Measurements from ENCODE around the gene NCOA1.
"Not testable (repeated sequence)": the region's sequence is repeated elsewhere in the genome, so short reads cannot be mapped to it uniquely, and the experiment has no call there.

Gene NCOA1

GRCh38 chr2:24546669-24547068, 55.6 kb downstream of the NCOA1 start:
- WGBS, 2 experiments: 95% methylated on average over 1 of the region's 1 CpG

DNA sequence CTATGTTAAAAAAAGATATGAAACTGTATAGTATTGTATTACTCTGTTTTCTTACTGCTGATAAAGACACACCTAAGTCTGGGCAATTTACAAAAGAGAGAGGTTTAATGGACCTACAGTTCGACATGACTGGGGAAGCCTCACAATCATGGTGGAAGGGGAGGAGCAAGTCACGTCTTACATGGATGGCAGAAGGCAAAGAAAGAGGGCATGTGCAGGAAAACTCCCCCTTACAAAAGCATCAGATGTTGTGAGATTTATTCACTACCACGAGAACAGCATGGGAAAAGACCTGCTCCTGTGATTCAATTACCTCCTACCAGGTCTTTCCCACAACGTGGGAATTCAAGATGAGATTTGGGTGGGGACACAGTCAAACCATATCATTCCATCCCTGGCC, 57.0 kb downstream of the NCOA1 start:
- no peaks in the 10 kb centered on the region for H3K27me3 ChIP-seq (ENCODE audit: control insufficient read depth, insufficient read depth, low read length, poor library complexity, severe bottlenecking)
- H3K4me1 ChIP-seq (ENCODE audit: control insufficient read depth, insufficient read depth, low read length): no peaks in the 10 kb centered on the region
- H3K4me3 ChIP-seq (ENCODE audit: insufficient read depth, low read depth, low read length): no peak overlapping the region
- H3K27ac ChIP-seq (ENCODE audit: insufficient read depth, low read depth, low read length, poor library complexity, severe bottlenecking): no peak overlapping the region
- H3K9me3 ChIP-seq (ENCODE audit: control insufficient read depth, low read length): no peaks in the 10 kb centered on the region
- H3K36me3 ChIP-seq (ENCODE audit: control insufficient read depth, insufficient read depth, low read length): no peaks in the 10 kb centered on the region
- WGBS, 2 experiments: 80 to 86% methylated on average over 4 of the region's 4 CpGs

More at GRCh38 chr2:24546669-24547068, 55.6 kb downstream of the NCOA1 start:
- peaks cover 3% of the 10 kb centered on the region for H3K9me3 ChIP-seq (ENCODE audit: control insufficient read depth, low read length)
- H3K27me3 ChIP-seq (ENCODE audit: control insufficient read depth, insufficient read depth, low read length, poor library complexity, severe bottlenecking): no peaks in the 10 kb centered on the region
- no peak overlapping the region for H3K27ac ChIP-seq (ENCODE audit: insufficient read depth, low read depth, low read length, poor library complexity, severe bottlenecking)
- no peaks in the 10 kb centered on the region for H3K4me1 ChIP-seq (ENCODE audit: control insufficient read depth, insufficient read depth, low read length)
- H3K4me3 ChIP-seq (ENCODE audit: insufficient read depth, low read depth, low read length): no peak overlapping the region
- no peaks in the 10 kb centered on the region for H3K36me3 ChIP-seq (ENCODE audit: control insufficient read depth, insufficient read depth, low read length)

- H3K27me3 ChIP-seq (ENCODE audit: control insufficient read depth, insufficient read depth, low read length, poor library complexity, severe bottlenecking); H3K4me3 ChIP-seq (ENCODE audit: insufficient read depth, low read depth, low read length); H3K36me3 ChIP-seq (ENCODE audit: control insufficient read depth, insufficient read depth, low read length); H3K4me1 ChIP-seq (ENCODE audit: control insufficient read depth, insufficient read depth, low read length); H3K9me3 ChIP-seq (ENCODE audit: control insufficient read depth, low read length); H3K27ac ChIP-seq (ENCODE audit: insufficient read depth, low read depth, low read length, poor library complexity, severe bottlenecking): not testable (repeated sequence)
- WGBS, 2 experiments: 67 to 74% methylated on average over 2 of the region's 2 CpGs
These were observed 59.2 kb downstream of the NCOA1 start for GRCh38 chr2:24550301-24550700.

- no peaks in the 10 kb centered on the region for H3K36me3 ChIP-seq (ENCODE audit: control insufficient read depth, insufficient read depth, low read length)
- WGBS, 2 experiments: 93 to 100% methylated on average over 1 of the region's 2 CpGs
- H3K4me3 ChIP-seq (ENCODE audit: insufficient read depth, low read depth, low read length): no peak overlapping the region
- no peak overlapping the region for H3K27ac ChIP-seq (ENCODE audit: insufficient read depth, low read depth, low read length, poor library complexity, severe bottlenecking)
- no peaks in the 10 kb centered on the region for H3K9me3 ChIP-seq (ENCODE audit: control insufficient read depth, low read length)
- H3K4me1 ChIP-seq (ENCODE audit: control insufficient read depth, insufficient read depth, low read length): no peaks in the 10 kb centered on the region
- H3K27me3 ChIP-seq (ENCODE audit: control insufficient read depth, insufficient read depth, low read length, poor library complexity, severe bottlenecking): no peaks in the 10 kb centered on the region
These were observed 60.0 kb downstream of the NCOA1 start for GRCh38 chr2:24551016-24551415.

DNA sequence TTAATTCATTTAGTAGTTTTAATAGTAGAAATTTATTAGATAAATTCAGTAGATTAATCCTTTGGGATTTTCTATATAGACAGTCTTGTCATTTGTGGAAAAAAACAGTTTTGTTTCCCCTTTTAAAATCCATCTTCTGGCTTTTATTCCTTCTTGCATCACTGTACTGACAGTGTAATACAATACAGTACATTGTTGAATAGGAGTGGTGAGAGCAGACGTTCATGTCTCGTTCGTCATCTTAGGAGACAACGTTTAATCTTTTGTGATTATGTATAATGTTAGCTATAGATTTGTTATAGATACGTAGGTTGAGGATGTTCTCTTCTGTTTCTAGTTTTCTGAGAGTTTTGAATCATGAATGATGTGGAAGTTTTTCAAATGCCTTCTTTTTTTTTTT, 61.8 kb downstream of the NCOA1 start:
- Histone ChIP-seq H3K9me3 (ENCODE audit: control insufficient read depth, low read length) (no peaks in the 10 kb centered on the region), H3K27me3 (ENCODE audit: control insufficient read depth, insufficient read depth, low read length, poor library complexity, severe bottlenecking) (no peaks in the 10 kb centered on the region), H3K4me1 (ENCODE audit: control insufficient read depth, insufficient read depth, low read length) (no peaks in the 10 kb centered on the region), H3K4me3 (ENCODE audit: insufficient read depth, low read depth, low read length) (no peak overlapping the region), H3K27ac (ENCODE audit: insufficient read depth, low read depth, low read length, poor library complexity, severe bottlenecking) (no peak overlapping the region), H3K36me3 (ENCODE audit: control insufficient read depth, insufficient read depth, low read length) (no peaks in the 10 kb centered on the region)
- 96 to 99% methylated on average over 5 of the region's 5 CpGs for WGBS, 2 experiments

DNA sequence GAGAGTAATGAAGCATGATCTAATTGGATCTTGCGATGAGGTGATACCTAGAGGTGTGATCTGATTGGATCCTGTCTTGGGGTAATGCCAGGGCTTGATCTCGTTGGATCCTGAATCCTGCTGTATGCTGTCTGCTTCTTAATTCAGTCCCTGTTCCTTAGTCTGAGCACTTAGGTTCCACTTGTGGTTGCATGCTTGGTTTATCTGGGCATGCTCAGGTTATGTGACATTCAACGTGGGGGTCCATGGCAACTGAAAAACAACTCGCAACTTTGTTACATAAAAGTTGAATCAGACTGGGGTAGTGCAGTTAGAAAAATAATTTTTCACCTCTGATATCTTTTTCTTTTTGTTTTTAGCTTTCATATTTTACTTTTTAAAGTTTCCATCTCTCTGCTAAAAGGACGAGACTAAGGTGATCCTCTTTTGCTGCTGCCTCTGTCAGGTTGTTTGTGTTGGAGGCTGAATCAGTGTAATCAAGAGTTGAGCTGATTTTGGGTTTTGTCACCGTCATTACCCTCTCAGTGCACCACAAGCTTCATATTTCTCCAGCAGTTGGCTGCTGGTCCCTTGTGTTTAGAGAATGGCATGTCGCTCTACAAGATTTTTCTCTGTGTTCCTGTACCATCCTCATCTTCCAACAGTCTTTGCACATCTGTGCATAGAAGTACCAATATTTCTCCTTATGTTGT, 67.9 kb downstream of the NCOA1 start:
- Histone ChIP-seq H3K9me3 (ENCODE audit: control insufficient read depth, low read length) (no peaks in the 10 kb centered on the region), H3K27ac (ENCODE audit: insufficient read depth, low read depth, low read length, poor library complexity, severe bottlenecking) (no peak overlapping the region), H3K36me3 (ENCODE audit: control insufficient read depth, insufficient read depth, low read length) (no peaks in the 10 kb centered on the region), H3K4me3 (ENCODE audit: insufficient read depth, low read depth, low read length) (no peak overlapping the region), H3K4me1 (ENCODE audit: control insufficient read depth, insufficient read depth, low read length) (no peaks in the 10 kb centered on the region), H3K27me3 (ENCODE audit: control insufficient read depth, insufficient read depth, low read length, poor library complexity, severe bottlenecking) (no peaks in the 10 kb centered on the region)
- 92 to 93% methylated on average over 7 of the region's 7 CpGs for WGBS, 2 experiments

DNA sequence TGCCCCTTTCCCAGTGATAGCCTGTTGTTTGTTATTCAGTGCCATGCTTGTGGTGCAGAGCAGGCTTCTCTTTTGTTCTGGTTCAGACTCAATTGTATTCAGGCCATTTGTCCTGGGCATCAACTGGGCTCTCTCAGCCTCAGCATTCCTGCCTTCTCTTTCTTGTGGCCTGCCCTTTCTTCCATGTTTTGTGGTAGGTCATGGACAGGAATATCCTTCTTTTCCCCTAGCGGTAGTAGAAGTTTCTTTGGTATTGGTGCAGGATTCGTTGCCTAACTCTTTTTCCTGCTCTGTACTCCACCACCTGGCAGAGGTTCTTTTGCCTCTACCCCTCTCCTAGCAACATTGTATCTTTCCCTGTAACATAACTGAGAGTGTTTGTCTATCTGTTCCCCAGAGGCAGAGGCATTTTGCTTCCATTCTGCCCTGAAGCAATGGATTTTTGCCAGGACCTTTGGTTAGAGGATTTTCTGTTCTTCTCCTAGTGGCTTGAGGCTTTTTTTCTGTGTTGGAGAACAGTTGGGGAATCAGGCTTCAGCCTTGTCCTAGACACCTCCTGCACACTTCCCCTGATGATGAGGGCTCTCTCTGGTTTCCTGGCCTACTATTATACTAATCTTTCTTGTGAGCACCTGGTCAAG, 68.5 kb downstream of the NCOA1 start:
- no peaks in the 10 kb centered on the region for H3K36me3 ChIP-seq (ENCODE audit: control insufficient read depth, insufficient read depth, low read length)
- no peaks in the 10 kb centered on the region for H3K27me3 ChIP-seq (ENCODE audit: control insufficient read depth, insufficient read depth, low read length, poor library complexity, severe bottlenecking)
- no peak overlapping the region for H3K27ac ChIP-seq (ENCODE audit: insufficient read depth, low read depth, low read length, poor library complexity, severe bottlenecking)
- WGBS, 2 experiments: 89 to 100% methylated on average over 2 of the region's 2 CpGs
- H3K9me3 ChIP-seq (ENCODE audit: control insufficient read depth, low read length): no peaks in the 10 kb centered on the region
- no peaks in the 10 kb centered on the region for H3K4me1 ChIP-seq (ENCODE audit: control insufficient read depth, insufficient read depth, low read length)
- no peak overlapping the region for H3K4me3 ChIP-seq (ENCODE audit: insufficient read depth, low read depth, low read length)

- no peak overlapping the region for H3K4me3 ChIP-seq (ENCODE audit: insufficient read depth, low read depth, low read length)
- H3K27me3 ChIP-seq (ENCODE audit: control insufficient read depth, insufficient read depth, low read length, poor library complexity, severe bottlenecking): no peaks in the 10 kb centered on the region
- 96 to 98% methylated on average over 8 of the region's 8 CpGs for WGBS, 2 experiments
- peaks cover 10% of the 10 kb centered on the region for H3K36me3 ChIP-seq (ENCODE audit: control insufficient read depth, insufficient read depth, low read length)
- no peaks in the 10 kb centered on the region for H3K9me3 ChIP-seq (ENCODE audit: control insufficient read depth, low read length)
- H3K27ac ChIP-seq (ENCODE audit: insufficient read depth, low read depth, low read length, poor library complexity, severe bottlenecking): no peak overlapping the region
- H3K4me1 ChIP-seq (ENCODE audit: control insufficient read depth, insufficient read depth, low read length): no peaks in the 10 kb centered on the region
These were observed 74.5 kb downstream of the NCOA1 start for GRCh38 chr2:24565537-24565936.

DNA sequence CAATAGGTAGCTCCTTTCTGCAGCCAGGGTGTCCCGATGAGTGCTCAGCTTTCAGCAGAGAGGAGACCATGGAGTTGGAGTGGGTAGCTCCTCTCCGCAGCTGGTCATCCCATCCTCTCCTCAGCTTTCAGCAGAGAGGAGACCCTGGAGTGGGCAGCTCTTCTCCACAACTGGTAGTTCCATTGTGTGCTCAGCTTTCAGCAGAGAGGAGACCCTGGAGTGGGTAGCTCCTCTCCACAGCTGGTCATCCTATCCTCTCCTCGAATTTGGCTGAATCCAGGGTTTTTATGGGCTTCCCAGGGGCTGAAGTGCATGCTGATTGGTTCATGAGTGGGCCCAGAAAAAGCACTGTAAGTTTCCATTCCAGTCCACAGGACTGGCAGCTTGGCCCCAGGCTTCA, 75.2 kb downstream of the NCOA1 start:
- H3K36me3 ChIP-seq (ENCODE audit: control insufficient read depth, insufficient read depth, low read length): peaks cover 10% of the 10 kb centered on the region
- no peak overlapping the region for H3K27ac ChIP-seq (ENCODE audit: insufficient read depth, low read depth, low read length, poor library complexity, severe bottlenecking)
- H3K4me3 ChIP-seq (ENCODE audit: insufficient read depth, low read depth, low read length): no peak overlapping the region
- WGBS, 2 experiments: 92 to 97% methylated on average over 3 of the region's 3 CpGs
- no peaks in the 10 kb centered on the region for H3K9me3 ChIP-seq (ENCODE audit: control insufficient read depth, low read length)
- H3K27me3 ChIP-seq (ENCODE audit: control insufficient read depth, insufficient read depth, low read length, poor library complexity, severe bottlenecking): no peaks in the 10 kb centered on the region
- no peaks in the 10 kb centered on the region for H3K4me1 ChIP-seq (ENCODE audit: control insufficient read depth, insufficient read depth, low read length)

DNA sequence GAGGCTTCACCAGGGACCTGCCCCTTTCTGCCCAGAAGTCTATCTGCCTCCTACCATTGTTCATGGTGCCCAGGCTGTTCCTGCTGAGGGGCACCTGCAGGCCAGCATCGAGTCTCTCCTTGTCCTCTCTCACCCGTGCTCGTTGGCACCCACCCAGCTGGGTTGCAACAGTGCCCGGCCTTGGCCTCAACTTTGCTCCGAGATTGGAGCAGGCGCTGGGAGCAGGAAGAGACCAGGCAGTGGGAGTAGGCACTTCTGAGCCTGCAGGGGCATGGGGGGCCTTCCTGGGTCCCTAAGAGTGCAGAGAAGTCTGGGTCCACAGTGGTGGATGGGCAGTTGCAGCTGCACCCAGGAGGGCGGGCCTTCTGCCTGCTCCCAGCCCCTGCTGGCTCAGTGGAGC, 75.6 kb downstream of the NCOA1 start:
- WGBS, 2 experiments: 96 to 97% methylated on average over 7 of the region's 7 CpGs
- H3K27ac ChIP-seq (ENCODE audit: insufficient read depth, low read depth, low read length, poor library complexity, severe bottlenecking): no peak overlapping the region
- no peaks in the 10 kb centered on the region for H3K27me3 ChIP-seq (ENCODE audit: control insufficient read depth, insufficient read depth, low read length, poor library complexity, severe bottlenecking)
- peaks cover 10% of the 10 kb centered on the region for H3K36me3 ChIP-seq (ENCODE audit: control insufficient read depth, insufficient read depth, low read length)
- H3K4me3 ChIP-seq (ENCODE audit: insufficient read depth, low read depth, low read length): no peak overlapping the region
- H3K9me3 ChIP-seq (ENCODE audit: control insufficient read depth, low read length): no peaks in the 10 kb centered on the region
- no peaks in the 10 kb centered on the region for H3K4me1 ChIP-seq (ENCODE audit: control insufficient read depth, insufficient read depth, low read length)

Data from ectodermal cell (in vitro differentiated cells).